Measurements from ENCODE around the gene CT45A10. TPM values are rescaled to one million over a fixed set of nuclear protein-coding genes. Genes with fewer than 3 reads are reported as not detected.
"Not testable (repeated sequence)": the region's sequence is repeated elsewhere in the genome, so short reads cannot be mapped to it uniquely, and the experiment has no call there.

The CT45A10 gene
- total RNA-seq = not detected in 2 replicates
- long read RNA-seq = 0 reads

- no peak for DNase-seq (ENCODE audit: low spot score, unreplicated experiment)
- Mint-ChIP-seq H3K27me3 (no peaks in the 10 kb centered on the region), H3K9me3 (ENCODE audit: low read depth) (peaks cover 47% of the 10 kb centered on the region), H3K27ac (no peak within 1 kb of the TSS), H3K4me3 (ENCODE audit: low read depth) (no peak within 1 kb of the TSS), H3K4me1 (ENCODE audit: low read depth) (no peaks in the 10 kb centered on the region), H3K36me3 (ENCODE audit: insufficient read depth) (no peaks in the 10 kb centered on the region)
- TF ChIP-seq, protein P1, sequence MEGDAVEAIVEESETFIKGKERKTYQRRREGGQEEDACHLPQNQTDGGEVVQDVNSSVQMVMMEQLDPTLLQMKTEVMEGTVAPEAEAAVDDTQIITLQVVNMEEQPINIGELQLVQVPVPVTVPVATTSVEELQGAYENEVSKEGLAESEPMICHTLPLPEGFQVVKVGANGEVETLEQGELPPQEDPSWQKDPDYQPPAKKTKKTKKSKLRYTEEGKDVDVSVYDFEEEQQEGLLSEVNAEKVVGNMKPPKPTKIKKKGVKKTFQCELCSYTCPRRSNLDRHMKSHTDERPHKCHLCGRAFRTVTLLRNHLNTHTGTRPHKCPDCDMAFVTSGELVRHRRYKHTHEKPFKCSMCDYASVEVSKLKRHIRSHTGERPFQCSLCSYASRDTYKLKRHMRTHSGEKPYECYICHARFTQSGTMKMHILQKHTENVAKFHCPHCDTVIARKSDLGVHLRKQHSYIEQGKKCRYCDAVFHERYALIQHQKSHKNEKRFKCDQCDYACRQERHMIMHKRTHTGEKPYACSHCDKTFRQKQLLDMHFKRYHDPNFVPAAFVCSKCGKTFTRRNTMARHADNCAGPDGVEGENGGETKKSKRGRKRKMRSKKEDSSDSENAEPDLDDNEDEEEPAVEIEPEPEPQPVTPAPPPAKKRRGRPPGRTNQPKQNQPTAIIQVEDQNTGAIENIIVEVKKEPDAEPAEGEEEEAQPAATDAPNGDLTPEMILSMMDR (IDR thresholded peaks at IDR 0.05; ENCODE audit: unreplicated experiment) = no peak
Observed at GRCh38 chrX:135893294-135893817, at the start of gene CT45A10, which contains the start of gene SAGE1. Gene CT45A10, minus strand, starts transcription at chrX:135893444. Its CDS starts 8,100 bp downstream, at chrX:135885344. Gene SAGE1, plus strand, starts transcription at chrX:135893716. Its CDS starts 2,527 bp downstream, at chrX:135896243.

DNA sequence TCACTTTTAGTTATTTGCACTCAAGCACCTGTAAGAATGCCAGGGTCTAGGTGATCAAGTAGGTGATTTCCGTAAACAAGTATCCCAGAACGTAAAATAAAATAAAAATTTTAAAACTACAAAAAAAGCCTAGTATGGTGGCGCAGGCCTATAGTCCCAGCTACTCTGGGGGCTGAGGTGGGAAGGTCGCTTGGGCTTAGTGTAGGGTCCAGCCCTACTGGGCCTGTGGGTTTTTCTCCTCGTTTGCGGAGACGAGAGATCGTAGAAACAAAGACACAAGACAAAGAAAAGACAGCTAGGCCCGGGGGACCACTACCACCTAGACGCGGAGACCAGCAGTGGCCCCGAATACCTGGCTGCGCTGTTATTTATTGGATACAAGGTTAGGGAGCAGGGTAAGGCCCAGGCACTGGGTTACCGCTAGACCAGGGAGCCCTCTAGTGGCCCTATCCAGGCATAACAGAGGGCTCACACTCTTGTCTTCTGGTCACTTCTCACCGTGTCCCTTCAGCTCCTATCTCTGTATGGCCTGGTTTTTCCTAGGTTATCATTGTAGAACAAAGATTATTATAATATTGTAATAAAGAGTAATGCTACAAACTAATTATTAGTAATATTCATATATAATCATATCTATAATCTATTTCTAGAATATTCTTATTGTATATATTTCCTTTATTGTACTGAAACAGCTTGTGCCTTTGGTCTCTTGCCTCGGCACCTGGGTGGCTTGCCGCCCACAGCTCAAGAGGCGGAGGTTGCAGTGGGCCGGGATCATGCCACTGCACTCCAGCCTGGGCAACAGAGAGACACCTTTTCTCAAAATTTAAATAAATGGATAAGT is 38.6 kb upstream of the CT45A10 start:
- no peaks in the 10 kb centered on the region for H3K9me3 Mint-ChIP-seq (ENCODE audit: low read depth)
- no peaks in the 10 kb centered on the region for H3K36me3 Mint-ChIP-seq (ENCODE audit: insufficient read depth)
- no peaks in the 10 kb centered on the region for H3K4me1 Mint-ChIP-seq (ENCODE audit: low read depth)
- DNase-seq (ENCODE audit: low spot score, unreplicated experiment) = peak; percentile 28
- no peaks in the 10 kb centered on the region for H3K27me3 Mint-ChIP-seq
- TF ChIP-seq, protein P1 (IDR thresholded peaks at IDR 0.05; ENCODE audit: unreplicated experiment) = peak; percentile 64
- H3K4me3 Mint-ChIP-seq (ENCODE audit: low read depth) = no peak overlapping the region
- no peak overlapping the region for H3K27ac Mint-ChIP-seq

GRCh38 chrX:135927897-135928296 is 34.7 kb upstream of the CT45A10 start:
- Mint-ChIP-seq H3K36me3 (ENCODE audit: insufficient read depth) (no peaks in the 10 kb centered on the region), H3K4me1 (ENCODE audit: low read depth) (no peaks in the 10 kb centered on the region), H3K9me3 (ENCODE audit: low read depth) (peaks cover 3% of the 10 kb centered on the region), H3K27ac (no peak overlapping the region), H3K27me3 (no peaks in the 10 kb centered on the region), H3K4me3 (ENCODE audit: low read depth) (no peak overlapping the region)
- DNase-seq (ENCODE audit: low spot score, unreplicated experiment) = no peak
- TF ChIP-seq, protein P1 (IDR thresholded peaks at IDR 0.05; ENCODE audit: unreplicated experiment) = no peak

GRCh38 chrX:135923353-135923752 is 30.1 kb upstream of the CT45A10 start:
- Mint-ChIP-seq H3K4me1 (ENCODE audit: low read depth) (no peaks in the 10 kb centered on the region), H3K27me3 (no peaks in the 10 kb centered on the region), H3K27ac (no peak overlapping the region), H3K4me3 (ENCODE audit: low read depth) (no peak overlapping the region), H3K9me3 (ENCODE audit: low read depth) (peaks cover 18% of the 10 kb centered on the region), H3K36me3 (ENCODE audit: insufficient read depth) (no peaks in the 10 kb centered on the region)
- TF ChIP-seq, protein P1 (IDR thresholded peaks at IDR 0.05; ENCODE audit: unreplicated experiment) = no peak
- DNase-seq (ENCODE audit: low spot score, unreplicated experiment) = no peak

DNA sequence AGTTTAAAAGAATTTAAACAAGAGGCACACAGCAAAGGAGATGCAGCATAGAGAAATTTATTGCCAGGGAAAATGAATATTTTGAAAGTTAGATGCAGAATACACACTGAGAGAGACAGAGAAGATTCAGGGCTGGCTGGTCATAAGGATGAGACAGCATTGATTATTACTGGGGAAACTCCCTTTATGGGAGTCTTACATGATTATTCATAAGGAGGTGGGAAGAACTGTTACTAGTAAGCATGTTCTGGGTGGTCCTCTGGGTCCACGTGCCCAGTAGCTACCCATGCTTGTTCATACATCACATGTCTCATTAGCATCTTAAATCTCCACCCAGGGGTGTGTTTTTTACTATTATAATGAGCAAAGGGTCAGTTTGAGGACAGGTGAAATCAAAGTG is 27.3 kb upstream of the CT45A10 start:
- not testable (repeated sequence) for H3K27ac Mint-ChIP-seq; H3K36me3 Mint-ChIP-seq (ENCODE audit: insufficient read depth); H3K4me1 Mint-ChIP-seq (ENCODE audit: low read depth); H3K27me3 Mint-ChIP-seq; DNase-seq (ENCODE audit: low spot score, unreplicated experiment); H3K4me3 Mint-ChIP-seq (ENCODE audit: low read depth)
- H3K9me3 Mint-ChIP-seq (ENCODE audit: low read depth) = peaks cover 26% of the 10 kb centered on the region

Data from progenitor cell of endocrine pancreas (in vitro differentiated cells).